NCI-H524 (cell line): ENCODE results near the gene POLR3H.

ENCODE experiments used
- DNase-seq, 2 experiments: peaks; one replicate each; lab custom pipeline; 2025; lab: John Stamatoyannopoulos, UW

POLR3H gene

DNA sequence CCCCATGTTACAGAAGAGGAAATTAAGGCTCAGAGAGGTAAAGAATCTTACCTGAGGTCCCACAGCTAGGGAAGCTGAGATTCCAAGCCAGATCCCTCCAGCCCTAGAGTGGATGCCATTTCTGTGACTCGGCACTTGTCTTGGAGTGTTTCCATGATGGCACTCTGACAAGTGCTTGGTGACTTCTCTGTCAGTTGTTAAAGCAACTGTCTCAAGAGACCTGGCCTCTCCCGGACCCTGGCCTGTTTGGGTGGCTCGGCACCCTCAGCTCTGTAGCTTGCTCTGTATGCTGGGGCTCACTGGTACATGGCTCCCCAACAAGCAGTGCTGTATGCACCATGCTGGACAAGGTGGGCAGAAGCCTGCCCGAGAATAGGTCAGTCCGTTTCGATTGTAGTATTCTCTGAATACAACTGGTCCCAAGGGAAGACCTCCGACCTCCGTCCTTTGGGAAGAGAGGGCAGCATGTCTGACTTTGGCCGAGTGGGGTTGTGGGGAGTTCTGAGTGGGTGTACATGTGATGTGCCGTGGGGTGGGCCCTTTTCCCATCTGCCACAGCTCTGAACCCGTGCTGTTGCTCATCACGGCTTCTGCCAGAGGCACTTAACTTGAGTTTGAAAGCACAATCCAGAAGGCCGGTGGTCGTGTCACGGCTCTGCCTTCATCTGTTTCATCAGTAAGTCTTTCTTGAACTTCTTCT, 63.0 kb downstream of the POLR3H start:
- no peak for DNase-seq

DNA sequence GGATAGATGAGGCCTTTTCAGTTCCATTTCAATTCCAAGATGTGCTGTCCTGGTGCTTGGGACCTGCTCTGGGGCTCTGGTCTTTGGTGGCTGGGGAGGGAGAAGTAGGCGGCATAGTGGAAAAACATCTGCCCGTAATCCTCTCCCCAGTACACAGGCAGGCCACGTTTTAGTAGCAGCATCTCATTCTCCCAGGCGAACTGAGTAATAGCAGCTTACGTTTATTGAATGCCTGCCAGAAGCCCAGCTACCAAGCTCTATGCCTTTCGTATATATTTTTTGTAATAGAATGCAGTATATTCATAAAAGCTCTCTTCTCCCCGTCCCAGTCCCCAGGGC, 63.9 kb downstream of the POLR3H start:
- DNase-seq, result peak in 1 of 2 experiments; percentile 45

DNA sequence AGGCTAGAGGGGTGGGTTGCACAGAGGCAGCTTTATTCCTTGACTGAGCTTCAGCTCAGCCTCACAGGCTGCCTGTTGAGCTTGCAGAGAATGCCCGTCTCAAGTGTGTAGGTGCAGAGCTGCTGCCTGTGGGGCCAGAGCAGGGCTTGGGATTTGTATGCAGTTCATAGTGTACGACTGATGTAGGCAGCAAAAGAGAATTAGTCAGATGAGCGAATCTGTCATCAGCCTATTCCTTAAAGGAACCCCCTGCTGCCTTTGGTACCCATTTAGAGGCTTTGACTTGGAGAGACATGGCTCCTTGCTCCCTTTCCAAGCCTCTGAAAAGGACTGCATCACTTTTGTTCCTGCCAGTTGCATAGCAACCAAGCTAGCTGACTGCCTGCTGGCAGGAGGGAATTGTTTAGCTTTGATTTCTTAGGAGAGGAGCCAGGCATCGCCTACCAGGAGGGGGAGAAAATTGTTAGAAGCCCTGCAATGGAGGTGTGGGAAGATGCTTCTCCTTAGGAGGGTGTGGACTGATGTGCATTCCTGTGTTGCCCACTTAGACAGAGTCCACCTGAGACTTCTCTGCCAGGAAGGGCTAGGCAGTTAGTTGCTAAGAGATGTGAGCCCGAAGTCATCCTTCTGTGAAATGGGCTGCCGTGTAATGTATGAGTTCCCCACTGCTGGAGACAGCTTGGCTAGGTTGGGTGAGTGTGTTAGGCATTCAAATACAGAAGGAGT, 64.4 kb downstream of the POLR3H start:
- DNase-seq, result peak in 1 of 2 experiments; percentile 62

DNA sequence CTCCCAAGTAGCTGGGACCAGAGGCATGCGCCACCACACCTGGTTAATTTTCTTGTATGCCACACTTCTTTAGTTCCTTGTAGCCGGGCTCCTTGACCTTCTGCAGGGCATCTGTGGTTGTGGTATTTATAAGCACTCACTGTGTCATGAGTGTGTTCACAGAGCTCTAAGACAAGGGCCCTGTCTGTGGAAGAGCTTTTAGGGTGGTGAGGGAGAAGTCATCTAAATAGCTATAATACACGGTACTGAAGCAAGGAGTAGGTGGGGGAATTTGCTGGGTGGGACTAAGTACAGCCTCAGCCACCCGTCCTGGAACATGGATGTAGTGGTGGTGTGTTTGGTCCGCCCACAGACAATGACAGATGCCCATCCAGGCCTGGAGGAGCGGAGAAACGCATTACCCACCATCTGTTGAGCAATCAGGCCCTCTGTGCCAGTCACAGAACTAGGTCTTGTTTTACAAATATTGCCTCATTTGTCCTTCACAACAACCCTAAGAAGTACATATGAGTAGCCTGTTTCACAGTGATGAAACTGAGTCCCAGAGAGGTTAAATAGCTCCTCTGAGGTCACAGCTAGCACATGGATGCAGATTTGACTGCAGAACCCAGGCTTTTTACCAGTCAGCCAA, 65.3 kb downstream of the POLR3H start:
- peak; percentile 83 to 93 for DNase-seq

GRCh38 chr22:41478473-41478872, 65.8 kb downstream of the POLR3H start:
- DNase-seq, result no peak
